HG03097 (cell line): ENCODE measurements around the gene PIGQ.

Source experiments
- ATAC-seq: cut with Tn5 transposase; IDR thresholded peaks from one replicate; pipeline ENCODE4 v1.9.1; 2021; ENCODE audit not compliant: unreplicated experiment, low FRiP score

Gene PIGQ

DNA sequence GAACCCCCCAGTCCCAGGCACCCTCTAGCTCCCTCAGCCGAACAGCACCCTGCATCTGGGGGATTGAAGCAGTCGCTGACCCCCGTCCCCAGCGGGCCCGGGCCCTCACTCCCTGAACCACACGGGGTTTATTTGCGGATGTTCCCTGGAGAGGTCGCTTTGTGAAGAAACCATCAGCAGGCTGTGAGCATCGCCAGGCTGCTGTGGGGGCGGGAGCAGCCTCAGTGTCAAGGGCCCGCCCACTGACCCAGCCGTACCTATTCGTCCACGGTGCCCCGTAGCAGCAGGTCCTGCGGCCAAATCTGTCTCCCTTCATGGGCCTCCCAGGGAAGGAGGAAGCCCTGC, 13.7 kb downstream of the PIGQ start:
- ATAC-seq, result no peak

DNA sequence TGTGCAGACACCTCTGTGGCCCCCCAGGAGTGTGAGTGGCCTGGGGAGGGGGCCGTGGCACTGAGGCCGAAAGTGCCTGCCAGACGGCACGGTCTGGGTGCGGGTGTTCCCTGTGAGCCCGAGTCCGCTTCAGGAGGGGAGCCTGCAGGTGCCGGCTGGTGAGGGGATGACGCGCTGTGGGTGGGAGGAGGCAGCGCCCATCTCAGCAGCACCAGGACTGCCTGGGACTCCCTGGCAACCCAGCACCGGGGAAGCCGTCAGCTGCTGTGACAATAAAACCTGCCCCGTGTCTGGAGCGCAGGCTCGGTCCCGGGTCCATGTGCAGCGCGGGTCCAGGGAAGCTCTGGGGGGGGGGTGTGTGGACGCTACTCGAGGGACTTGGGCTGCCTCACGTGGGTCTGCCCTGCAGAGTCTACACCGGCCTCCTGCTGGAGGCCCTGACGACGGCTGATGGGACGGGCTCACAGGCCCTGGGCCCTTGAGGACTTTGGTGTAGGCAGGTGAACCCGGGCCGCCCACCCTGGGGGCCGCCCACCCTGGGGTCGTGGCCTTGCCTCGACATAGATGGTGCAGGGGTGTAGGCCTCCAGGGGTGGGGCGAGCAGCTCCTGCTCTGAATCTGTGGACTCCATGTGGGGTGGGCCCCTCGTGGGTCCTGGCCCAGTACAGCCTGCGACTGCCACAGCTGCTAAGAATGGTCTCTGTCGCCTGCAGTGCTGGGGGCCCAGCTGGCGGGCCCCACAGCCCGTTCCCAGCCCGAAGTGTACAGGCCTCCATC, 14.2 kb downstream of the PIGQ start:
- ATAC-seq, result no peak

- ATAC-seq, result no peak
Measured at GRCh38 chr16:585351-585750, 15.6 kb downstream of the PIGQ start.

- no peak for ATAC-seq
Measured at GRCh38 chr16:586047-586644, 16.4 kb downstream of the PIGQ start.

- ATAC-seq, result no peak
Measured at GRCh38 chr16:586645-587590, 17.1 kb downstream of the PIGQ start.

DNA sequence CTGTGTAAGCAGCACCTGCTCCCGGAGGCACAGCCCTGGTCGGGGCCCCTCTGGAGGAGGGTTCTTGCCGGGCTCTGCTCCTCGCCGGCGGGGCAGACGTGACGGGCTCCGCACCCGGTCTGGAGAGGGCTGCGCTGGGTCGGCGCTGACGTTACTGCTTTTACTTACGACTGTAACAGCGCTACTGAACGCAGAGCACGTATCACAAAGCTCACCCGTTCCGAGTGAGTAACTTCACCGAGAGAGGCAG, 18.8 kb downstream of the PIGQ start:
- no peak for ATAC-seq

GRCh38 chr16:588889-589657, 19.3 kb downstream of the PIGQ start:
- ATAC-seq, result peak; percentile 65

GRCh38 chr16:589658-590187, 20.0 kb downstream of the PIGQ start, which contains the start of gene RAB40C:
Gene RAB40C (plus strand): TSS chr16:590066. CDS start chr16:590292, 226 bp downstream.
- peak; percentile 74 for ATAC-seq

GRCh38 chr16:590188-590814, 20.5 kb downstream of the PIGQ start:
- ATAC-seq, result peak; percentile 1

DNA sequence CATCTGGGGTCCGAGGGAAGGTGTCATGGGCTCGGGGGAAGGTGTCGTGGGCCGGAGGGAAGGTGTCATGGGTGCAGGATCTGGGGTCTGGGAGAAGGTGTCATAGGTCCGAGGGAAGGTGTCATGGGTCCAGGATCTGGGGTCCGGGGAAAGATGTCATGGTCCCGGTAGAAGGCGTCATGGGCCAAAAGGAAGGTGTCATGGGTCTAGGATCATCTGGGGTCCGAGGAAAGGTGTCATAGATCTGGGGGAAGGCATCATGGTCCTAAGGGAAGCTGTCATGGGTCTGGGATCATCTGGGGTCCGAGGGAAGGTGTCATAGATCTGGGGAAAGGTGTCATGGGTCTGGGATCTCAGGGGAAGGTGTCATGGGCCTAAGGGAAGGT, 21.0 kb downstream of the PIGQ start:
- no peak for ATAC-seq

- ATAC-seq, result no peak
Measured at GRCh38 chr16:591231-591630, 21.5 kb downstream of the PIGQ start.

GRCh38 chr16:591892-592517, 22.2 kb downstream of the PIGQ start:
- no peak for ATAC-seq

- no peak for ATAC-seq
Measured at GRCh38 chr16:592518-593306, 22.9 kb downstream of the PIGQ start.

GRCh38 chr16:593406-593805, 23.6 kb downstream of the PIGQ start:
- ATAC-seq, result no peak

- ATAC-seq, result no peak
Measured at GRCh38 chr16:593807-594206, 24.0 kb downstream of the PIGQ start.

DNA sequence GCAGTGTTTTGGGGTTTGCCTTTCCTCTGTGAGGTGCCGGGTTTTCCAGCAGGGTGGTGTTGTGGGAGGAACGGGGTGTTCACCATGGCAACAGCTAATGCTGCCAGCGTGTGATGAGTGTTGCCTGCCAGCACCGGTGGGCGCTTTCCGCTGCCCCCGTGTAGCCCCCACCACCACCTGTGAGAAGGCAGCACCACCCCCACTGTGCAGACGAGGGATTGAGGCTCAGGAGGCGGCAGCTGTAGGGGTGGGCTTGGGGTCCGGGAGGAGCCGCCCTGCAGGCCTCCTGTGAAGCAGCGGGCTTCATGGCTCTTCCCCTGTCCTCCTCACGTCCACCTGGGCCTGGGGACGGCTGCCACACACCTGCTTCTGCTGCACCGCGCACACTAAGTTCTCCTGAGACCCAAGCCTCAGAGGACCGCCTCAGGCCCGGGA, 25.3 kb downstream of the PIGQ start:
- ATAC-seq, result no peak

DNA sequence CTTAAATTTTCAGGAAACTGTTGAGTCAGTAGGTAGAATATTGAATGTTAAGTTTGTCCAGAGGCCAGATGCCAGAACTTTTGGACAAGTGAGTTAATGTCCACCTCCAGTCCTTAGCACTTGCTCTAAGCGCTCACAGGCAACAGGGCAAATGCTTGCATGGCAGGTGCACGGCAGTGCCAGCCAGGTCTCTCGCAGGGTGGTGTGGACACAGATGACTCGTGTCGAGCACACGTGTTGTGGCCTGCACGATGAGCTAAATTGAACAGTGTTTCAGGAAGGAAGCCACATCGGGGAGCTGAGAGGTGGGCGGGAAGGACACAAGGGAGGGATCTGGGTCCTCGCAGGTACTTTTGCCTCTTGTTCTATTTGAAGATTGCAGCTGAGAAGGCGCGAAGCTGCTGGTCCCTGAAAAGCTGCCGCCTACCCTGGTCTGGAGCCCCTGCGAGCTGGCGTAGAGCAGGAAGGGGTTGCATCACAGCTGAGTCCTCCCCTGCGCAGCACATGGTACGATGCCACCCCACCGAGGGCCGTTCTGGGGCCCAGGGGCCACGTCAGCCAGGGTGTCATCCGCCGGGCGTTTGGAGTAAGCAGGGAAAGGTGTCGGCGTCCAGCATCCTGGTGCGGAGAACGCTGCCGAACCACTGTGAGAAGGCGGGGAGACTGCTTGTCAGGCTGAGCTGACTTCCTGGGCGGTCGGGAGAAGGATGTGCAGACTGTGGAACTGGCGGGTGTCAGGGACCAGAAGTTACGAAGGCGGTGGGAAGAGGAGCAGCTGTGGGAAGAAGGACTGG, 26.4 kb downstream of the PIGQ start:
- ATAC-seq, result no peak

DNA sequence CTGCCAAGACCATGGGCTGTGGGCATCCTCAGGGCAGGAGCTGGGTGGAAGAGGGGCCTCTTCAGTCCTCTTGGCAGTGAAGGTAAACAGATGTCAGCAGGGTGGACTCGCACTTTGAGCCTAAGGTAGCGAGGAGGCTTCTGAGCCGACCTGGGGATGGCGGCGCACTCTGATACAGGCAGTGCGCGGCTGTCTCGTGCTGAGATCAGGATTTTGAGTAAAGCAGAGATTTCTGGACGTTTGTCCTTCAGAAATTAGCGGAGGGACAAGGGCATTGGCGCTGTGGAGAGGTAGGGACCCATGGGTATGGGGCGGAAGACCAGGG, 26.9 kb downstream of the PIGQ start:
- no peak for ATAC-seq
